C1 segment of cervical spinal cord (tissue), 14 donors: ENCODE results near the gene PPP2R1A.
A peak's percentile ranks its signal among the peaks of the same experiment; 100 is the strongest.
"Not testable (repeated sequence)": the region's sequence is repeated elsewhere in the genome, so short reads cannot be mapped to it uniquely, and the experiment has no call there.

Experiments
- DNase-seq, 14 donors: peaks; one replicate each; lab custom pipeline; 2025; lab: John Stamatoyannopoulos, UW

The PPP2R1A gene

GRCh38 chr19:52244021-52244420 is 54.2 kb downstream of the PPP2R1A start:
- DNase-seq = no peak

- DNase-seq = peak in 1 of 14 donors; percentile 2
Observed at GRCh38 chr19:52248241-52248640, 58.4 kb downstream of the PPP2R1A start.

GRCh38 chr19:52258426-52258825 is 68.6 kb downstream of the PPP2R1A start:
- no peak for DNase-seq

GRCh38 chr19:52265556-52265955 is 75.7 kb downstream of the PPP2R1A start:
- DNase-seq = not testable (repeated sequence)

GRCh38 chr19:52269338-52270261 is 79.7 kb downstream of the PPP2R1A start, which contains the start of gene ZNF766:
Gene ZNF766 (plus strand): TSS chr19:52269587. CDS start chr19:52269614, 27 bp downstream.
- DNase-seq = peak; percentile 40 to 95 (median 91)

- DNase-seq = peak in 1 of 14 donors; percentile 3
Observed at GRCh38 chr19:52270266-52270885, 80.5 kb downstream of the PPP2R1A start.

GRCh38 chr19:52273301-52273700 is 83.4 kb downstream of the PPP2R1A start:
- no peak for DNase-seq

- DNase-seq = no peak
Observed at GRCh38 chr19:52274191-52274590, 84.3 kb downstream of the PPP2R1A start.

- no peak for DNase-seq
Observed at GRCh38 chr19:52275988-52276387, 86.1 kb downstream of the PPP2R1A start.

GRCh38 chr19:52277471-52277870 is 87.6 kb downstream of the PPP2R1A start:
- no peak for DNase-seq
